Activated naive CD4-positive, alpha-beta T cell treated with anti-CD3 and anti-CD28 coated beads, Interleukin-2, amount 50 U/mL, for 24 hours (primary cell): ENCODE results near the gene FOSL2.

ENCODE experiments used
- H3K27ac Mint-ChIP-seq: one replicate; pipeline ENCODE4 v1.8.0; 2021; ENCODE audit warnings: mild to moderate bottlenecking, mixed read lengths
- H3K27me3 Mint-ChIP-seq: one replicate; pipeline ENCODE4 v1.8.0; 2021; ENCODE audit warnings: mixed read lengths
- H3K36me3 Mint-ChIP-seq: one replicate; pipeline ENCODE4 v1.8.0; 2021; ENCODE audit warnings: mixed read lengths
- H3K4me1 Mint-ChIP-seq: one replicate; pipeline ENCODE4 v1.8.0; 2021; ENCODE audit warnings: mixed read lengths
- H3K4me3 Mint-ChIP-seq: one replicate; pipeline ENCODE4 v1.8.0; 2021; ENCODE audit warnings: mild to moderate bottlenecking, mixed read lengths
- H3K9me3 Mint-ChIP-seq: one replicate; pipeline ENCODE4 v1.8.0; 2021; ENCODE audit warnings: mixed read lengths

FOSL2 gene

GRCh38 chr2:28435241-28435640, 42.6 kb downstream of the FOSL2 start:
- Mint-ChIP-seq H3K4me1 (peaks cover 8% of the 10 kb centered on the region), H3K4me3 (no peak overlapping the region), H3K27me3 (no peaks in the 10 kb centered on the region), H3K9me3 (no peaks in the 10 kb centered on the region), H3K36me3 (peaks cover 2% of the 10 kb centered on the region), H3K27ac (no peak overlapping the region)

- Mint-ChIP-seq H3K4me3 (no peak overlapping the region), H3K27ac (no peak overlapping the region), H3K36me3 (peaks cover 2% of the 10 kb centered on the region), H3K9me3 (no peaks in the 10 kb centered on the region), H3K4me1 (peaks cover 8% of the 10 kb centered on the region), H3K27me3 (no peaks in the 10 kb centered on the region)
These were observed 43.2 kb downstream of the FOSL2 start for GRCh38 chr2:28435814-28436351.

- Mint-ChIP-seq H3K27ac (no peak overlapping the region), H3K4me1 (peaks cover 8% of the 10 kb centered on the region), H3K27me3 (no peaks in the 10 kb centered on the region), H3K36me3 (peaks cover 2% of the 10 kb centered on the region), H3K9me3 (no peaks in the 10 kb centered on the region), H3K4me3 (no peak overlapping the region)
These were observed 43.9 kb downstream of the FOSL2 start for GRCh38 chr2:28436525-28437051.

- Mint-ChIP-seq H3K4me1 (peaks cover 8% of the 10 kb centered on the region), H3K27ac (no peak overlapping the region), H3K27me3 (no peaks in the 10 kb centered on the region)
These were observed 44.6 kb downstream of the FOSL2 start for GRCh38 chr2:28437149-28437835.

GRCh38 chr2:28437918-28438317, 45.3 kb downstream of the FOSL2 start:
- no peak overlapping the region for H3K27ac Mint-ChIP-seq
- no peak overlapping the region for H3K4me3 Mint-ChIP-seq
- no peaks in the 10 kb centered on the region for H3K9me3 Mint-ChIP-seq
- H3K4me1 Mint-ChIP-seq: peaks cover 8% of the 10 kb centered on the region
- no peaks in the 10 kb centered on the region for H3K36me3 Mint-ChIP-seq
- no peaks in the 10 kb centered on the region for H3K27me3 Mint-ChIP-seq

More at GRCh38 chr2:28437149-28437835, 44.6 kb downstream of the FOSL2 start:
- Mint-ChIP-seq H3K4me3 (no peak overlapping the region), H3K36me3 (peaks cover 2% of the 10 kb centered on the region), H3K9me3 (no peaks in the 10 kb centered on the region)

- no peaks in the 10 kb centered on the region for H3K27me3 Mint-ChIP-seq
- H3K9me3 Mint-ChIP-seq: no peaks in the 10 kb centered on the region
- no peak overlapping the region for H3K4me3 Mint-ChIP-seq
- H3K36me3 Mint-ChIP-seq: no peaks in the 10 kb centered on the region
- H3K27ac Mint-ChIP-seq: peak overlapping the region; percentile 14
- H3K4me1 Mint-ChIP-seq: peaks cover 7% of the 10 kb centered on the region
These were observed 45.9 kb downstream of the FOSL2 start for GRCh38 chr2:28438532-28439063.

GRCh38 chr2:28439127-28439526, 46.5 kb downstream of the FOSL2 start:
- H3K4me3 Mint-ChIP-seq: no peak overlapping the region
- peak overlapping the region; percentile 14 for H3K27ac Mint-ChIP-seq
- H3K9me3 Mint-ChIP-seq: no peaks in the 10 kb centered on the region
- peaks cover 2% of the 10 kb centered on the region for H3K4me1 Mint-ChIP-seq
- no peaks in the 10 kb centered on the region for H3K36me3 Mint-ChIP-seq
- no peaks in the 10 kb centered on the region for H3K27me3 Mint-ChIP-seq

- H3K27me3 Mint-ChIP-seq: no peaks in the 10 kb centered on the region
- no peaks in the 10 kb centered on the region for H3K4me1 Mint-ChIP-seq
- no peaks in the 10 kb centered on the region for H3K36me3 Mint-ChIP-seq
These were observed 47.1 kb downstream of the FOSL2 start for GRCh38 chr2:28439763-28440162.

GRCh38 chr2:28442328-28442727, 49.7 kb downstream of the FOSL2 start:
- Mint-ChIP-seq H3K4me3 (no peak overlapping the region), H3K27ac (no peak overlapping the region), H3K36me3 (no peaks in the 10 kb centered on the region), H3K9me3 (no peaks in the 10 kb centered on the region), H3K4me1 (peaks cover 5% of the 10 kb centered on the region), H3K27me3 (no peaks in the 10 kb centered on the region)

More at GRCh38 chr2:28439763-28440162, 47.1 kb downstream of the FOSL2 start:
- H3K27ac Mint-ChIP-seq: no peak overlapping the region
- H3K4me3 Mint-ChIP-seq: no peak overlapping the region
- H3K9me3 Mint-ChIP-seq: no peaks in the 10 kb centered on the region

GRCh38 chr2:28444956-28445355, 52.3 kb downstream of the FOSL2 start:
- Mint-ChIP-seq H3K27ac (no peak overlapping the region), H3K4me3 (no peak overlapping the region), H3K9me3 (no peaks in the 10 kb centered on the region), H3K36me3 (no peaks in the 10 kb centered on the region), H3K4me1 (peaks cover 27% of the 10 kb centered on the region), H3K27me3 (no peaks in the 10 kb centered on the region)

- peaks cover 33% of the 10 kb centered on the region for H3K4me1 Mint-ChIP-seq
- H3K4me3 Mint-ChIP-seq: peak overlapping the region; percentile 34
- no peaks in the 10 kb centered on the region for H3K36me3 Mint-ChIP-seq
- no peak overlapping the region for H3K27ac Mint-ChIP-seq
- no peaks in the 10 kb centered on the region for H3K27me3 Mint-ChIP-seq
- H3K9me3 Mint-ChIP-seq: no peaks in the 10 kb centered on the region
These were observed 53.0 kb downstream of the FOSL2 start for GRCh38 chr2:28445448-28446258.

- peaks cover 41% of the 10 kb centered on the region for H3K4me1 Mint-ChIP-seq
- no peaks in the 10 kb centered on the region for H3K9me3 Mint-ChIP-seq
- no peaks in the 10 kb centered on the region for H3K27me3 Mint-ChIP-seq
- H3K36me3 Mint-ChIP-seq: no peaks in the 10 kb centered on the region
- no peak overlapping the region for H3K4me3 Mint-ChIP-seq
- H3K27ac Mint-ChIP-seq: no peak overlapping the region
These were observed 53.9 kb downstream of the FOSL2 start for GRCh38 chr2:28446531-28446930.

- Mint-ChIP-seq H3K9me3 (no peaks in the 10 kb centered on the region), H3K27ac (no peak overlapping the region), H3K4me3 (no peak overlapping the region), H3K27me3 (no peaks in the 10 kb centered on the region), H3K36me3 (no peaks in the 10 kb centered on the region), H3K4me1 (peaks cover 42% of the 10 kb centered on the region)
These were observed 54.4 kb downstream of the FOSL2 start for GRCh38 chr2:28447086-28447485.

GRCh38 chr2:28447943-28448792, 55.5 kb downstream of the FOSL2 start:
- no peaks in the 10 kb centered on the region for H3K27me3 Mint-ChIP-seq
- peak overlapping the region; percentile 30 for H3K27ac Mint-ChIP-seq
- no peaks in the 10 kb centered on the region for H3K36me3 Mint-ChIP-seq
- H3K4me1 Mint-ChIP-seq: peaks cover 42% of the 10 kb centered on the region
- peak overlapping the region; percentile 36 for H3K4me3 Mint-ChIP-seq
- H3K9me3 Mint-ChIP-seq: no peaks in the 10 kb centered on the region

- Mint-ChIP-seq H3K4me3 (peak overlapping the region; percentile 36), H3K9me3 (no peaks in the 10 kb centered on the region), H3K4me1 (peaks cover 42% of the 10 kb centered on the region), H3K27me3 (no peaks in the 10 kb centered on the region), H3K36me3 (no peaks in the 10 kb centered on the region), H3K27ac (peak overlapping the region; percentile 30)
These were observed 56.1 kb downstream of the FOSL2 start for GRCh38 chr2:28448793-28449100.
